Muscle layer of colon (tissue), 2 donors: Measurements from ENCODE around the gene ST6GALNAC4.
"Not testable (repeated sequence)": the region's sequence is repeated elsewhere in the genome, so short reads cannot be mapped to it uniquely, and the experiment has no call there.

Experiments used
- H3K27ac ChIP-seq: one replicate; pipeline ENCODE4 v1.7.0; 2013; ENCODE audit warnings: low read depth, mild to moderate bottlenecking, low read length, moderate library complexity
- H3K27me3 ChIP-seq, 2 donors: one replicate each; pipeline ENCODE4 v1.7.0; 2013; ENCODE audit warnings: low read length in 2 of 2, mild to moderate bottlenecking in 2 of 2; ENCODE audit not compliant: insufficient read depth in 2 of 2, control insufficient read depth in 1 of 2
- H3K36me3 ChIP-seq: one replicate; pipeline ENCODE4 v1.7.0; 2013; ENCODE audit warnings: mild to moderate bottlenecking, low read length; ENCODE audit not compliant: insufficient read depth
- H3K4me1 ChIP-seq: one replicate; pipeline ENCODE4 v1.7.0; 2013; ENCODE audit warnings: mild to moderate bottlenecking, low read length; ENCODE audit not compliant: insufficient read depth
- H3K4me3 ChIP-seq, 2 donors: one replicate each; pipeline ENCODE4 v1.7.0; 2013; ENCODE audit warnings: low read length in 2 of 2, low read depth in 1 of 2, mild to moderate bottlenecking in 1 of 2, moderate library complexity in 1 of 2
- H3K9ac ChIP-seq: one replicate; pipeline ENCODE4 v1.7.0; 2013; ENCODE audit warnings: low read length
- H3K9me3 ChIP-seq: one replicate; pipeline ENCODE4 v1.7.0; 2013; ENCODE audit warnings: mild to moderate bottlenecking, low read length
- donor health status: abdominal sarcoma.
- donor health status: Adenocarcinoma of cecum.

Gene ST6GALNAC4

DNA sequence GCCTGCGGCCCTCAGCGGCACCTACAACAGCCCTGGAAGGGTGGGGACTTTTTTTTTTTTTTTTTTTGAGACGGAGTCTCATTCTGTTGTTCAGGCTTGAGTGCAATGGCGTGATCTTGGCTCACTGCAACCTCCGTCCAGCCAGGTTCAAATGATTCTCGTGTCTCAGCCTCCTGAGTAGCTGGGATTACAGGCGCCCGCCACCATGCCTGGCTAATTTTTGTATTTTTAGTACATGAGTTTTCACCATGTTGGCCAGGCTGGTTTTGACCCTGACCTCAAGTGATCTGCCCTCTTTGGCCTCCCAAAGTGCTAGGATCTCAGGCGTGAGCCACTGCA lies 46.7 kb downstream of the ST6GALNAC4 start:
- H3K27ac ChIP-seq, H3K9ac ChIP-seq, H3K9me3 ChIP-seq, H3K4me3 ChIP-seq, H3K27me3 ChIP-seq: not testable (repeated sequence)
- H3K4me1 ChIP-seq = peaks cover 20% of the 10 kb centered on the region
- H3K36me3 ChIP-seq = peaks cover 25% of the 10 kb centered on the region

DNA sequence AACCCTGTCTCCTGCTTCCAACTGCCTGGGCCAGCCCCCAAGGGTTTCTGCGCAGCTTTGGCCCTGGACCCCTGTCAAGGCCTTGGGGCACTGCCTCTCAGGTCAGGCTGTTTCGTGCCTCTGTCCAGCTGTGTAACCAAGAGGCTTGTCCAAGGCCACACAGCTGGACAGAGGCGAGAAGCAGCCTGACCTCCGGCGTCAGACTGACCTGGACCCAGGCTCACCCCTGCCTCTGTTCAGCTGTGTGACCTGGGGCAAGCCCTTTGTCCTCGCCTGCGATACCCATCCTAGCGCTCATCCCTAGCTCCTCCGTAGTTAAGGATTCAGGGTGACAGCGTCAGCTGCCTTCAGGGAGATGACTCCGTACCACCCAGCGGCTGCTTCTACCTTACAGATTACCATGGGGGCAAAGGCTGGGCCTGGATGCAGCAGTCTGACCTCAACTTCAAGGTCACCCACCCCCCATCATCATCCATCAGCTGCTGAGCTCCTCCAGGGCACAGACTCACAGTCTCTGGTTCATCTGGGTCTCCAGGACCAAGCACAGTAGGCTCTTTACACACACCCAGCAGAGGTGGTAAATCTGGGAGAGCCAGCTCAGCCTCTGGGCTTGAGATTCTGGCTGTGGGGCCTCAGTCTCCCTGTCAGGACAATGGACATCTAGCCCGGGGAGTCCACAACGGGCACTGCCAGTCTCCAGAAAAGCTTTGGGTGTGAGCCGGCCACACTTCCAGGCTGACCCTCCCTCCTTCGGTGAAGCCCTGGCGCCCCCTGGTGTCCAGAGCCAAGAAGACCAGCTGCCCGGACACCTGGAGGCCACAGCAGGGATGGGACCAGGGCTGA lies 47.3 kb downstream of the ST6GALNAC4 start:
- Histone ChIP-seq H3K9ac (no peak overlapping the region), H3K36me3 (peaks cover 25% of the 10 kb centered on the region), H3K27ac (no peak overlapping the region)

DNA sequence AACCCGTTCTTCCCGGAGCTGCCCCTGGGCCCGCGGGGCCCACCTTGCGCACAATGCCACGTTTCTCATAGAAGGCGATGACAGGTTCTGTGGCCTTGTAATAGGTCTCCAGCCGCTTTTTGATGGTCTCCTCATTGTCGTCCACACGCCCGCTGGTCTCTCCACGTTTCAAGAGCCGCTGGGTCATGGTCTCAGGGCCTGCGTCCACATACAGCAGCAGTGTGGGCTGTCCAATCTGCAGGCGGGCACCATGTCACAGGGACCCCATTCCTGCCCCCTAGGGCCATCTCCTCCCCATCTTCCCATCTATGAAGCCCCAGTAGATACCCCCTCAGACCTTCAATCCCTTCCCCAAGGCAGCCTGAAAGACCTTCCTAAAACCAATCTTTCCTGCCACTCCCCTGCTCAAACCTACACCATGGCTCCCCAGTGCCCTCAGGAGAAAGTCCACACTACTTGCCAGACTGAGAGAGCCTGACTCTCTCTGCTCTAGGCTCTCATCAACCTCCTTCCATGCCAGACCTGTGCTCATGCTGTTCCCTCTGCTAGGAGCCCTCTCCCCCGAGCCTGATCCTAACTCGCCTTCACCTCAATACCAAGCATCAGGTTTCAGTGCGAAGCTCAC lies 48.5 kb downstream of the ST6GALNAC4 start:
- no peaks in the 10 kb centered on the region for H3K9me3 ChIP-seq
- H3K4me1 ChIP-seq = peaks cover 3% of the 10 kb centered on the region
- H3K27ac ChIP-seq = no peak overlapping the region
- no peaks in the 10 kb centered on the region for H3K27me3 ChIP-seq
- H3K4me3 ChIP-seq = no peak overlapping the region
- H3K36me3 ChIP-seq = peaks cover 25% of the 10 kb centered on the region
- H3K9ac ChIP-seq = no peak overlapping the region

More for the DNA sequence above, 47.3 kb downstream of the ST6GALNAC4 start:
- Histone ChIP-seq H3K27me3 (no peaks in the 10 kb centered on the region), H3K4me1 (peaks cover 14% of the 10 kb centered on the region), H3K4me3 (no peak overlapping the region), H3K9me3 (no peaks in the 10 kb centered on the region)

DNA sequence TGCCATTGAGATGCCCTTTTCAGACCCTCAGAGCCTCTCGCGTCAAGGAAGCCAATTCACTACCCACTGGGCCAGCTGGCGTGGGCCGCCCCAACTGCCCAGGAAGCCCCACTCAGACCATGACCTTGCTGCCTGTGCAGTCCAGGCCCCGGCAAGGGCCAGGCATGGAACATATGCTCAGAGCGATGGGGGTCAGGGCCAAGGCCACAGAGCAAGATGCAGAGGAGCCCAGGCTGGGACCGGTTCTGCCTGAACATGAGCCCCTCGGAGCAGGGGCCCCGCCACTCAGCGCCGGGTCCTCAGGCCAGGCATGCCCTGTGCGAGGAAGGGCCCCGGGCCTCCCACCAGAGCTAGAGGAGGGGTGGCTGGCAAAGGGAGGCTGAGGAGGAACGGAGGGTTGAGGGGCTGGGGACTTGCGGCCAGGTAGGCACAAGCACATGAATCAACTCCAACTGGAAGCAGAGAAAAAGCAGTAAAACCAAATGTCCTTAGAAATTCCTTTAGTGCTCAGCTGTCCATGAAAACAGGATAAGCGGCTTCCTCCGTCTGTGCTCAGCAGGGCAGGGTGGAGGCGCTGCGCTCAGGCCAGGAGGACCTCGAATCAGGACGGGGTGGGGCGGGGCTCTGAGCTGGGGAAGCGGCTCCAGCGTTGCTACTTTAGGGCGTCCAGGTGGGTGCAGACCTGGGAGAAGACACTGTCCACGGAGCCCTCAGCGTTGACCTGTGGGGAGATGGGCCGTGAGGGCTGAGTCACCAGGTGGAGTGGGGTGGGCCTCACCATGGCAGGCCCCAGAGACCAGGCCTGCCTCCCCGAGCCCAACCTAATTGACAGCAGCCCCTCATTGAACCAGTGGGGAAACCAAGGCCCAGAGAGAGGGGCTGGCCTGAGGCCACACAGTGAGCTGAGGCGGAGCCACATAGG lies 49.2 kb downstream of the ST6GALNAC4 start:
- Histone ChIP-seq H3K27ac (no peak overlapping the region), H3K9ac (no peak overlapping the region), H3K9me3 (no peaks in the 10 kb centered on the region), H3K36me3 (peaks cover 25% of the 10 kb centered on the region), H3K4me3 (no peak overlapping the region), H3K4me1 (no peaks in the 10 kb centered on the region), H3K27me3 (no peaks in the 10 kb centered on the region)

DNA sequence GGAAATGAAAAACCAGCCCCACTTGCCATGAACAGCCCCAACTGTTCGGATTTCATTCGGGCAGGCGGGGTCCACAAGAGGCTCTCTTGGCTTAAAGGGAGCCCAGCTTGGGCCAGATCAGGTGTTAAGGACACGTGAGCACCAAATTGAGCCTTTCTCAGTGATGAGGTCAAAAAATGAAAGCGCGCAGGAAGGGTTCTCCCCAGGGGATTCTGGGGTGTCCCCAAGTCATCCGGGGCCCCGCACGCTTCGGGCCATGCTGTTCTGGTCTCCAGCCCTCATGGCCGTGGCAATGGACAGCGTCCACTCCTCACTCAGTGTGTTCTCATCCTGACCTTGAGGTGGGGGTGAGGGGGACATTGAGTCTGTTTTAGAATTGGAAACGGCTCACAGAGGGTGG lies 50.3 kb downstream of the ST6GALNAC4 start:
- H3K36me3 ChIP-seq = peaks cover 16% of the 10 kb centered on the region
- no peak overlapping the region for H3K9ac ChIP-seq
- no peaks in the 10 kb centered on the region for H3K27me3 ChIP-seq
- H3K27ac ChIP-seq = no peak overlapping the region
- H3K4me1 ChIP-seq = peaks cover 5% of the 10 kb centered on the region
- no peaks in the 10 kb centered on the region for H3K9me3 ChIP-seq
- no peak overlapping the region for H3K4me3 ChIP-seq

DNA sequence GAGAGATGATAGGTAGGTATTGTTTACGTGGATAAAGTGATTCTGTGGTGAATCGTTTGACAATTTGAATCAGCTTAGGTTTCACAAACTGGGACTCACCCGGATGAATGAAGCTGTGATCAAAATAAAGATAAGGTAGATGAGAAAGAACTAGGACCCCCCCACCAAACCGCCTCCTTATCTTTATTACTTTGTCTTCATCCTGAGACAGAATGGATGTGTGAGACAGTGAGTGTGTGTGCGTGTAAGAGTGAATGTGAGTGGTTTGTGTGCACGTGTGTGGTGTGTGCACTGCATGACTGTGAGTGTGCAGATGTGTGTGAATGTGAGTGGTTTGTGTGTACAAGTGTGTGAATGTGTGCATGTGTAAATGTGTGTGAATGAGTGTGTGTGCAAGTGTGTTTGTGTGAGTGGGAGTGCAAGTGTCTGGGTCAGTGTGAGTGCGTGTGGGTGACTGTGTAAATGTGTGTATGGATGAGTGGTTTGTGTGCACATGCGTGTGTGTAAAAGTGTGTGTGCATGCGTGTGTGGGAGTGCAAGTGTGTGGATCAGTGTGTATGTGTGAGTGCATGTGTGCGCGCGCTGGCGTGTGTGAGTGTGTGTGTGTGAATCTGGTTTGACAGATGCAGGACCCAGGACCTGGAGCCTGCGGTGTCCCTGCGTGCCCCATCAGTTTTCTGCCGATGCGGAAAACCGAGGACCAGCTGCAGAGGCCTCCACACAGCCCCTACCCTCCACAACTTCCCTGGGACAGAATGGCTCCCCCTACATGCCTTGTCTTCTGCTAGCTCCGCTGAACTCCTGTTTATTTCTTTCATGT lies 51.0 kb downstream of the ST6GALNAC4 start:
- Histone ChIP-seq H3K9me3 (no peaks in the 10 kb centered on the region), H3K36me3 (peaks cover 12% of the 10 kb centered on the region), H3K9ac (no peak overlapping the region), H3K27ac (no peak overlapping the region), H3K4me1 (peaks cover 10% of the 10 kb centered on the region), H3K27me3 (no peaks in the 10 kb centered on the region), H3K4me3 (no peak overlapping the region)

DNA sequence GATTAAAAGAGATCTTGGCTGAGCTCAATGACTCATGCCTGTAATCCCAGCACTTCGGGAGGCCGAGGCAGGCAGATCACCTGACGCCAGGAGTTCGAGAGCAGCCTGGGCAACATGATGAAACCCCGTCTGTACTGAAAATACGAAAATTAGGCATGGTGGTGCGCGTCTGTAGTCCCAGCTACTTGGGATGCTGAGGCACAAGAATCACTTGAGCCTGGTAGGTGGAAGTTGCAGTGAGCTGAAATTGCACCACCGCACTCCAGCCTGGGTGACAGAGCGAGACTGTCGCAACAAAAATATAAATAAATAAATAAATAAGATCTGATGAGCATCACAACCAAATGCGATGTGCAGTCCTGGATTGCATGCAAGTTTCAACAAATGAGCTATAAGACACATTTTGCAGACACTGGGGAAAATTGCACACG lies 53.6 kb downstream of the ST6GALNAC4 start:
- H3K4me3 ChIP-seq = no peak overlapping the region
- peaks cover 9% of the 10 kb centered on the region for H3K36me3 ChIP-seq
- H3K4me1 ChIP-seq = peaks cover 10% of the 10 kb centered on the region
- no peaks in the 10 kb centered on the region for H3K9me3 ChIP-seq
- no peak overlapping the region for H3K9ac ChIP-seq
- H3K27me3 ChIP-seq = no peaks in the 10 kb centered on the region
- no peak overlapping the region for H3K27ac ChIP-seq

DNA sequence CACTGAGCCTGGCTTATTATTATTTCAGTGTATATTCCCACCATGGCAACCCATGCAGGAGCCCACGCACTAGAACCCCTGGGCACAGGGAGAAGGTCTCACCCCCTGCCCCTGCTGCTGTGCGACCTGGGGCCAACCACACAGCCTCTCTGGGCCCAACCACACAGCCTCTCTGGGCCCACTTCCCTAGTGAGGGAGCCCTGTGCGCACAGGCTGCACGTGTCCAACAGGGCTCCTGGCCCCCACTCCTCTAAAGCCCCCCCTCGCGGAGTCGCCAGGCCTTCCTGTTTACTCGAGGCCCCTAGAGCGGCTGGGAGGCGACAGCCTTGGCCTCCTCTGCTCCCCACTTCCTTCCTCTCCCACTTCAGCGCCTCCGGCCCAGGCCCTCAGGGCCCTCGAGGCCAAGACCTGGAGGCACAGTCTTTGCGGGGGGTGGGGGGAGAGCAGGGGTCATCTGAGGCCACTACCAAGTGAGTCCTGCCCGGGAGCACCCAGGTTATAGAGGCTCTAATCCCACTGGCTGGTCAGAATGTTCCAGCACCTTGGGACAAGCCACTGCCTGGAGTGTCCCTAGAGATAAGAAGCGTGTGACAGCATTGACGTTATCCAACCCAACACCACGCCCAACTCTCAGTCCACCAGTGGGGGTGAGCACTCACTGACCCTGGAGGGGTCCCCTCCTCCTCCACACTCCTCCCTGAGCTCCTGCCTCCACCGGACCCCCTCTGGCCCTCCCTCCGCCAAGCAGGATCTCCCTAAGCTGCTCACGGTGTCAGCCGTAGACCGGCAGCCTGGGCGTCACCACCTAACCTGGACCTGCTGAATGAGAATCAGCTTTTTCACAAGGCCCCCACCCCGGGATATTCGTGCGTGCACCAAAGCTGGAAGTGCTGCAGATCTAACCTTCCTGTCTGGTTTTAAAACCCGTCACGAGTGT lies 54.5 kb downstream of the ST6GALNAC4 start:
- Histone ChIP-seq H3K4me1 (peaks cover 10% of the 10 kb centered on the region), H3K27me3 (no peaks in the 10 kb centered on the region), H3K4me3 (no peak overlapping the region), H3K9me3 (no peaks in the 10 kb centered on the region), H3K36me3 (peaks cover under 1% of the 10 kb centered on the region), H3K27ac (no peak overlapping the region), H3K9ac (no peak overlapping the region)

DNA sequence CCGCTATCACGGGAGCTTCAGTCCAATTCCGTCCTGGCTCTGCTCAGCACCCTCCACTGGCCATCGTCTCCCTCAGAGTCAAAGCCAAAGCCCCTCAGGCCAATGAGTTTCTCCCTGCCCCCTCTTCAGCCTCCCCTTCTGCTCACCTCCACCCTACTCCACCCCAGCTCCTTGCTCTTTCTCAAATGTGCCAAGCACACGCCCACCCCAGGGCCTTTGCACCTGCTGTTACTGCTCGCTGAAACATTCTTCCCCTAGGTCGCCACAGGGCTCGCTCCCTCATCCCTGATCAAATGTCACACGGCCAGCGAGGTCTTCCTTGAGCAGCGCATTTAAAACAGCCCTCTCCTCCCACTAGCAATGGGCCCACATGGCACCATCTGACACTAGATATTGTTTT lies 56.1 kb downstream of the ST6GALNAC4 start:
- Histone ChIP-seq H3K9me3 (no peaks in the 10 kb centered on the region), H3K27me3 (no peaks in the 10 kb centered on the region), H3K36me3 (no peaks in the 10 kb centered on the region), H3K27ac (no peak overlapping the region), H3K4me1 (peaks cover 10% of the 10 kb centered on the region), H3K9ac (no peak overlapping the region), H3K4me3 (no peak overlapping the region)

DNA sequence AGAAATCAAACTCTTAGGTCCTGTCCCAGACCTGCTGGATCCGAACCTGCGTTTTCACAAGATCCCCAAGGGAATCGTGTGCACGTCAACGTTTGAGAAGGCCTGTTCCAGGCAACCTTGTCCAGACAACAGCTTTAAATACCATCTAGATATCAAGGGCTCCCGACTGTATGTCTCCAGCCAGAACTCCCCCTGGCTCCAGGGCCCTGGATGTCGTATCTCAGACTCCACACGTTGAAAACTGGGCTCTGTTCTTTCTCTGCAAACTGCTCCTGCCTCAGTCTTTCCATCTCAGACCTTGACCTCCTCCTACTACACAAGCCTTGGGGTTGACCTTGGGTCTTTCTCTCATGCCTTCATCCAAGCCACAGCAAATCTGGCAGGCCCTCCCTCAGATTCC lies 56.6 kb downstream of the ST6GALNAC4 start:
- no peaks in the 10 kb centered on the region for H3K9me3 ChIP-seq
- H3K4me1 ChIP-seq = peaks cover 10% of the 10 kb centered on the region
- H3K27me3 ChIP-seq = no peaks in the 10 kb centered on the region
- no peaks in the 10 kb centered on the region for H3K36me3 ChIP-seq
- H3K27ac ChIP-seq = no peak overlapping the region
- H3K4me3 ChIP-seq = no peak overlapping the region
- no peak overlapping the region for H3K9ac ChIP-seq
